ENCODE results near the gene CD300C. TPM values are rescaled to one million over a fixed set of nuclear protein-coding genes. Genes with fewer than 3 reads are reported as not detected.

The CD300C gene
- total and polyA plus RNA-seq, 10 of the 15 experiments (the other 5 are each of a cell fraction or from before 2014, with no cell fraction given): 0.12 to 0.38 (median 0.23) TPM; not detected in 3

DNA sequence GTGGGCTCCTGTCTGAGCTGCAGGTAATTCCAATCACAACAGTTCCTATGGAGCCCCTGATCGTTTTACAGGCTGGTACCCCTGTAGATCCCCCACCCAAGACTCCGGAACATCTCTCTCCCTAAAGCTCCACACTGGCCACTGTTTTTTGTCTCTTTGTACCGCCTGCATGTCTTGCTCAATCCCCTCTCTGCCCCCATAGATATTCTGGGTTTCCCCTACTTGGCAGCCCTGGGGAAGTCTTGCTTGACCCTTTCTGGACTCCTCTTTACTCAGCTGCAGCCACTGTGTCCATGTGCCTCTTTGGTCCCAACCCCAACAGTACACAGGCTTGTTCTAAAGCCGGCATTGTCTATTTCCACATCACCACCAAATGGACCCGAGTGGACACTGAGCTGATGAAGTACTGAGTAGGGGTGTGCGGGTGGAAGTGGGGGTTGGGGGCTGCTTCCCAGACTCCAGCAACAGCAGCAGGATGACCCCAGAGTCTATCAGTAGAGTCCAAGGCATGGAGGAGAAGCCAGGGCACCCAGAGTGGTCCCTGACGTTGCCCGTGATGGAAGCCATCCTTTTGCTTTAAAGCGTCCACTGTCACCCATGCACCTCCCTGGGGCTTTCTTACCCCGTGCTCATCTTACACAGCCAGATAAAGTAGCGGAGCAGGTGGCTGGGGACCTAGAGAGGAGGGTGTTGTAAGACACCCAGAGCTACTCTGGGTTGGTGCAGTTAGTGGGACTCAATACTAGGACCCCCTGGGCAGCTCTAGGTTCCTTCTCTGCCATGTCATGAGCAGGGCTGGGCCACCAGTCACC lies 21.1 kb downstream of the CD300C start:
- BruUV-seq (replicated peaks): no TSS peak
- Histone ChIP-seq H3K36me3 (ENCODE audit: control insufficient read depth in 2 of 2, insufficient read depth in 2 of 2, low read length in 1 of 2) (no peaks in the 10 kb centered on the region), H3K9ac (ENCODE audit: control insufficient read depth, insufficient read depth, low read length) (no peak overlapping the region), H3K4me3 (no peak overlapping the region), H3K4me2 (ENCODE audit: control insufficient read depth, insufficient read depth) (no peak overlapping the region), H3K27ac (ENCODE audit: control insufficient read depth, insufficient read depth) (no peak overlapping the region), H2AFZ (ENCODE audit: control insufficient read depth, low read depth, low read length) (no peak overlapping the region), H3K4me1 (ENCODE audit: control insufficient read depth, insufficient read depth, low read length) (peaks cover 15% of the 10 kb centered on the region), H3K9me3 (replicated peaks; ENCODE audit: control insufficient read depth, insufficient read depth, low read length) (no peaks in the 10 kb centered on the region; the same call in 2 of the 3 replicates), H3K79me2 (ENCODE audit: control insufficient read depth, insufficient read depth, low read length) (no peaks in the 10 kb centered on the region), H3K27me3 (replicated peaks in 1 of 2; ENCODE audit: control insufficient read depth in 2 of 2, insufficient read depth in 2 of 2, low read length in 1 of 2) (no peaks in the 10 kb centered on the region; a peak in 1 of 4 replicates), H4K20me1 (ENCODE audit: control insufficient read depth, insufficient read depth) (no peaks in the 10 kb centered on the region)
- in situ Hi-C loops (cut with MboI) (no loop called here), intact Hi-C loops (cut with micrococcal nuclease; ENCODE audit: unreplicated experiment) (no loop called here)
- POLR2A ChIA-PET: interaction anchor here (0.6 kb wide), 1 partner anchor 110 kb away, joined by 3 read pairs; no protein-coding TSS in a partner anchor
- TF ChIP-seq MYB (IDR thresholded peaks at IDR 0.05; ENCODE audit: borderline replicate concordance, low read depth, low read length) (no peak), NFIC (IDR thresholded peaks at IDR 0.05; ENCODE audit: low read depth, low read length) (no peak), ZNF622 (IDR thresholded peaks at IDR 0.05) (no peak), YY1 (IDR thresholded peaks at IDR 0.05; ENCODE audit: low read depth, low read length) (no peak), TBL1XR1 (IDR thresholded peaks at IDR 0.05; ENCODE audit: low read depth, low read length) (no peak), MXI1 (IDR thresholded peaks at IDR 0.05; ENCODE audit: low read depth, low read length) (no peak)
- TF ChIP-seq, protein P1, sequence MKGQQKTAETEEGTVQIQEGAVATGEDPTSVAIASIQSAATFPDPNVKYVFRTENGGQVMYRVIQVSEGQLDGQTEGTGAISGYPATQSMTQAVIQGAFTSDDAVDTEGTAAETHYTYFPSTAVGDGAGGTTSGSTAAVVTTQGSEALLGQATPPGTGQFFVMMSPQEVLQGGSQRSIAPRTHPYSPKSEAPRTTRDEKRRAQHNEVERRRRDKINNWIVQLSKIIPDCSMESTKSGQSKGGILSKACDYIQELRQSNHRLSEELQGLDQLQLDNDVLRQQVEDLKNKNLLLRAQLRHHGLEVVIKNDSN (IDR thresholded peaks at IDR 0.05; ENCODE audit: borderline replicate concordance, extremely low read length, insufficient read depth, low read depth, low read length): no peak
- TF ChIP-seq, protein P2, sequence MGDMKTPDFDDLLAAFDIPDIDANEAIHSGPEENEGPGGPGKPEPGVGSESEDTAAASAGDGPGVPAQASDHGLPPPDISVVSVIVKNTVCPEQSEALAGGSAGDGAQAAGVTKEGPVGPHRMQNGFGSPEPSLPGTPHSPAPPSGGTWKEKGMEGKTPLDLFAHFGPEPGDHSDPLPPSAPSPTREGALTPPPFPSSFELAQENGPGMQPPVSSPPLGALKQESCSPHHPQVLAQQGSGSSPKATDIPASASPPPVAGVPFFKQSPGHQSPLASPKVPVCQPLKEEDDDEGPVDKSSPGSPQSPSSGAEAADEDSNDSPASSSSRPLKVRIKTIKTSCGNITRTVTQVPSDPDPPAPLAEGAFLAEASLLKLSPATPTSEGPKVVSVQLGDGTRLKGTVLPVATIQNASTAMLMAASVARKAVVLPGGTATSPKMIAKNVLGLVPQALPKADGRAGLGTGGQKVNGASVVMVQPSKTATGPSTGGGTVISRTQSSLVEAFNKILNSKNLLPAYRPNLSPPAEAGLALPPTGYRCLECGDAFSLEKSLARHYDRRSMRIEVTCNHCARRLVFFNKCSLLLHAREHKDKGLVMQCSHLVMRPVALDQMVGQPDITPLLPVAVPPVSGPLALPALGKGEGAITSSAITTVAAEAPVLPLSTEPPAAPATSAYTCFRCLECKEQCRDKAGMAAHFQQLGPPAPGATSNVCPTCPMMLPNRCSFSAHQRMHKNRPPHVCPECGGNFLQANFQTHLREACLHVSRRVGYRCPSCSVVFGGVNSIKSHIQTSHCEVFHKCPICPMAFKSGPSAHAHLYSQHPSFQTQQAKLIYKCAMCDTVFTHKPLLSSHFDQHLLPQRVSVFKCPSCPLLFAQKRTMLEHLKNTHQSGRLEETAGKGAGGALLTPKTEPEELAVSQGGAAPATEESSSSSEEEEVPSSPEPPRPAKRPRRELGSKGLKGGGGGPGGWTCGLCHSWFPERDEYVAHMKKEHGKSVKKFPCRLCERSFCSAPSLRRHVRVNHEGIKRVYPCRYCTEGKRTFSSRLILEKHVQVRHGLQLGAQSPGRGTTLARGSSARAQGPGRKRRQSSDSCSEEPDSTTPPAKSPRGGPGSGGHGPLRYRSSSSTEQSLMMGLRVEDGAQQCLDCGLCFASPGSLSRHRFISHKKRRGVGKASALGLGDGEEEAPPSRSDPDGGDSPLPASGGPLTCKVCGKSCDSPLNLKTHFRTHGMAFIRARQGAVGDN (IDR thresholded peaks at IDR 0.05): no peak
- RAD21 ChIA-PET (ENCODE audit: unreplicated experiment): interaction anchor here (0.6 to 4.7 kb wide), 3 partner anchors 11 to 12 kb away, joined by 4 to 22 read pairs (median 5); no protein-coding TSS in a partner anchor
- 29% methylated on average over 11 of the region's 11 CpGs for WGBS (ENCODE audit: insufficient coverage, insufficient replicate concordance, low lambda C conversion rate, missing lambda C conversion rate)
- ATAC-seq (no peak), FAIRE-seq (no peak), DNase-seq (ENCODE audit: low read depth, low spot score) (no peak)
- CTCF ChIA-PET: interaction anchor here (0.7 to 1.2 kb wide), 2 partner anchors 68 to 132 kb away, joined by 4 read pairs; no protein-coding TSS in a partner anchor
- SMC1A ChIA-PET (ENCODE audit: uncharacterized antibody, unreplicated experiment): interaction anchor here (0.8 to 1.1 kb wide), 2 partner anchors 13 to 28 kb away, joined by 3 read pairs; no protein-coding TSS in a partner anchor

Measured in GM12878 (cell line).